OCI-LY3 (cell line): ENCODE results near the gene ZNF418.
"Not testable (repeated sequence)": the region's sequence is repeated elsewhere in the genome, so short reads cannot be mapped to it uniquely, and the experiment has no call there.

Experiments
- H2AFZ ChIP-seq: fragments of 200-600, 300-600 bp; shearing (Covaris generic); 2 replicates; pipeline ENCODE4 v1.6.0; 2014; ENCODE audit warnings: antibody characterized with exemption, low read depth, low read length
- H3K27ac ChIP-seq: fragments of 200-600, 300-600 bp; sonication (generic); 2 replicates; pipeline ENCODE4 v1.5.1; 2014; ENCODE audit warnings: mild to moderate bottlenecking, low read length, moderate library complexity, mixed read lengths
- H3K27me3 ChIP-seq: fragments of 200-600, 300-600 bp; sonication (generic); 2 replicates; pipeline ENCODE4 v1.6.1; 2014; ENCODE audit warnings: low read depth, low read length, mixed read lengths
- H3K36me3 ChIP-seq: fragments of 200-600, 300-600 bp; sonication (generic); replicated peaks from 2 replicates; pipeline ENCODE3; 2014; ENCODE audit warnings: low read depth, low read length, mixed read lengths
- H3K4me1 ChIP-seq: fragments of 300-600, 200-600 bp; sonication (generic); 2 replicates; pipeline ENCODE4 v1.6.1; 2014; ENCODE audit warnings: low read length, mixed read lengths
- H3K4me2 ChIP-seq: fragments of 200-600, 300-600 bp; sonication (generic); 2 replicates; pipeline ENCODE4 v1.6.1; 2014; ENCODE audit warnings: low read length, mixed read lengths
- H3K4me3 ChIP-seq: fragments of 300-600, 200-600 bp; sonication (generic); 2 replicates; pipeline ENCODE4 v1.5.1; 2014; ENCODE audit warnings: antibody characterized with exemption, mild to moderate bottlenecking, low read length, moderate library complexity
- H3K79me2 ChIP-seq: fragments of 300-600, 200-600 bp; shearing (Covaris generic); 2 replicates; pipeline ENCODE4 v1.6.1; 2014; ENCODE audit warnings: mild to moderate bottlenecking, low read length, mixed read lengths
- H3K9ac ChIP-seq: fragments of 300-600, 200-600 bp; shearing (Covaris generic); 2 replicates; pipeline ENCODE4 v1.6.0; 2014; ENCODE audit warnings: mild to moderate bottlenecking, low read length, moderate library complexity
- H3K9me3 ChIP-seq: fragments of 200-600, 300-600 bp; shearing (Covaris generic); 2 replicates; pipeline ENCODE4 v1.6.1; 2014; ENCODE audit warnings: low read length, mixed read lengths; ENCODE audit not compliant: insufficient read depth
- H4K20me1 ChIP-seq: fragments of 200-600, 300-600 bp; sonication (generic); 2 replicates; pipeline ENCODE4 v1.6.1; 2016; ENCODE audit warnings: low read length, mixed read lengths; ENCODE audit not compliant: insufficient read depth
- EZH2phosphoT487 ChIP-seq: fragments of 200-600 bp; shearing (Covaris generic); IDR thresholded peaks from 2 replicates; pipeline ENCODE4 v1.6.1; 2018; ENCODE audit warnings: antibody characterized with exemption, mixed run types, low read depth
- TF ChIP-seq, protein P1 (sequence below): fragments of 200-600, 300-600 bp; sonication (generic); IDR thresholded peaks from 2 replicates; pipeline ENCODE4 v1.5.1; 2014; ENCODE audit warnings: antibody characterized with exemption, low read length, low read depth

The ZNF418 gene

GRCh38 chr19:57935731-57936130 lies 529 bp upstream of the ZNF418 start:
- no peaks in the 10 kb centered on the region for H3K27me3 ChIP-seq
- no peaks in the 10 kb centered on the region for H3K79me2 ChIP-seq
- no peak overlapping the region for H3K27ac ChIP-seq
- no peak overlapping the region for H3K9ac ChIP-seq
- peaks cover 33% of the 10 kb centered on the region for H3K9me3 ChIP-seq
- no peak overlapping the region for H3K4me2 ChIP-seq
- no peak overlapping the region for H2AFZ ChIP-seq
- no peaks in the 10 kb centered on the region for H4K20me1 ChIP-seq
- TF ChIP-seq, protein P1, sequence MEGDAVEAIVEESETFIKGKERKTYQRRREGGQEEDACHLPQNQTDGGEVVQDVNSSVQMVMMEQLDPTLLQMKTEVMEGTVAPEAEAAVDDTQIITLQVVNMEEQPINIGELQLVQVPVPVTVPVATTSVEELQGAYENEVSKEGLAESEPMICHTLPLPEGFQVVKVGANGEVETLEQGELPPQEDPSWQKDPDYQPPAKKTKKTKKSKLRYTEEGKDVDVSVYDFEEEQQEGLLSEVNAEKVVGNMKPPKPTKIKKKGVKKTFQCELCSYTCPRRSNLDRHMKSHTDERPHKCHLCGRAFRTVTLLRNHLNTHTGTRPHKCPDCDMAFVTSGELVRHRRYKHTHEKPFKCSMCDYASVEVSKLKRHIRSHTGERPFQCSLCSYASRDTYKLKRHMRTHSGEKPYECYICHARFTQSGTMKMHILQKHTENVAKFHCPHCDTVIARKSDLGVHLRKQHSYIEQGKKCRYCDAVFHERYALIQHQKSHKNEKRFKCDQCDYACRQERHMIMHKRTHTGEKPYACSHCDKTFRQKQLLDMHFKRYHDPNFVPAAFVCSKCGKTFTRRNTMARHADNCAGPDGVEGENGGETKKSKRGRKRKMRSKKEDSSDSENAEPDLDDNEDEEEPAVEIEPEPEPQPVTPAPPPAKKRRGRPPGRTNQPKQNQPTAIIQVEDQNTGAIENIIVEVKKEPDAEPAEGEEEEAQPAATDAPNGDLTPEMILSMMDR, result no peak
- TF ChIP-seq EZH2phosphoT487, result no peak
- no peak overlapping the region for H3K4me3 ChIP-seq
- H3K4me1 ChIP-seq, result no peaks in the 10 kb centered on the region
- H3K36me3 ChIP-seq, result peaks cover 44% of the 10 kb centered on the region

DNA sequence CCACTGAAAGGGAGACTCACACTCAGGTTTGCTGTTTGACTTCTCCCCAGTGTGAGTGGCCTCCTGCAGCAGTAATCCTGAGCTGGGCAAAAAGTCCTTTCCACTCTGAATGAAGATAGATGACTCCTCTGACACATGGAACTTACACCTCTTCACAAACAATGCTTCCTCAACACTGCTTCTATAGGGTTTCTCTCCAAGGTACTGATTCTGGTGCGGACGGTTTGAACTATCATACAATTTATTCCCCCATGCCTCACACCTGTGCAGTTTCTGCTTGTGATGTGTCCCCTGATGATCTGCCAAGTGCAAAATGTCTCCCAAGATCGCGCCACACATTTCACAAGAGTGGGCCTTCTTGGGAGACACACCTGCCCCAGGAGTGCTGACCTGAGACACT lies 7.6 kb downstream of the ZNF418 start:
- Histone ChIP-seq H3K9me3 (no peaks in the 10 kb centered on the region; the same call in 1 of the 2 replicates), H3K36me3 (peaks cover 4% of the 10 kb centered on the region)

DNA sequence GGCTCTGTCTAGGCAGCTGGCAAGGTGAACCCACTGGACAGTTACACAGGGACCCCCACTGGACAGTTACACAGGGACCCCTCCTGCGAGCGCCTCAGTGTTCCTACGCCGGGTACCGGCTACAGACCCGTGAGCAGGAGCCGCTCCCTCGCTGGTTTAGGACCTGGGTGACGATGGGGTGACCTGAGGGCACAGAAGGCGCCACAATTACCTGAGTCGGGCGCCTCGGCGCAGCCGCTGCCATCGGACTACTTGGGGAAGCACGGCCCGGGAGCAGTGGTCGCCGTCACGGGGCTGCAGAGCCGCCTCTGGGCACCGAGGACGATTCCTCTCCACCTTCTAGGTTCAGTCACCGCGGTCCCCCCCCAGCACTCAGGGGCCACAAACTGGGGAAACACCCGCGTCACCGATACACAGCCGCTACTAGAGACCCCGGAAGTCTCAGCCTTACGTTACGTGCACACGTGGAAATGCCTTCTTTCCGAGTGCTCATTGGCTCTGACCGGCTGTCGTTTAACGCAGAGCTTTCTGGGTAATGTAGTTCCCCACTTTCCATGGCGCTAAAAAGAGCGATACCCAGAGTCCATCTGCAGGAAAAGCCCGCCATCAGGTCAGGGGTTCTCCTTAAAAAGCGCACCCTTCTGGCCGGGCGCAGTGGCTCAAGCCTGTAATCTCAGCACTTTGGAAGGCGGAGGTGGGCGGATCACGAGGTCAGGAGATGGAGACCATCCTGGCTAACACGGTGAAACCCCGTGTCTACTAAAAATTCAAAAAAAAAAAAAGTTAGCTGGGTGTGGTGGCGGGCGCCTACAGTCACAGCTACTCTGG lies 18.8 kb downstream of the ZNF418 start, which contains the start of gene ZNF417:
Gene ZNF417 (minus strand): TSS at position 425 of the 828 bp plus-strand sequence. CDS start 181 bp downstream, at position 244.
- Histone ChIP-seq H3K9ac (peak within 1 kb of the TSS; percentile 99), H3K4me2 (peak within 1 kb of the TSS; percentile 89), H3K4me3 (peak within 1 kb of the TSS; percentile 100), H3K79me2 (peaks cover 38% of the 10 kb centered on the region), H2AFZ (peak within 1 kb of the TSS; percentile 73; the same call in 1 of the 2 replicates), H3K27ac (peak within 1 kb of the TSS; percentile 51), H3K36me3 (peaks cover 19% of the 10 kb centered on the region)
- H3K4me1 ChIP-seq, H3K27me3 ChIP-seq, H3K9me3 ChIP-seq, H4K20me1 ChIP-seq: not testable (repeated sequence)
- TF ChIP-seq, protein P1, result peak; percentile 29

More for the DNA sequence above, 7.6 kb downstream of the ZNF418 start:
- Histone ChIP-seq H4K20me1 (no peaks in the 10 kb centered on the region), H3K4me2 (no peak overlapping the region), H3K4me1 (no peaks in the 10 kb centered on the region), H3K27ac (no peak overlapping the region), H3K4me3 (no peak overlapping the region), H3K9ac (no peak overlapping the region), H3K79me2 (no peaks in the 10 kb centered on the region), H2AFZ (no peak overlapping the region), H3K27me3 (no peaks in the 10 kb centered on the region)
- TF ChIP-seq, protein P1, result no peak
- no peak for TF ChIP-seq EZH2phosphoT487

- Histone ChIP-seq H3K4me2 (no peak overlapping the region), H3K9me3 (peaks cover 6% of the 10 kb centered on the region; the same call in 1 of the 2 replicates), H3K36me3 (peaks cover 25% of the 10 kb centered on the region), H3K4me3 (no peak overlapping the region), H4K20me1 (no peaks in the 10 kb centered on the region), H3K4me1 (peaks cover 7% of the 10 kb centered on the region), H3K9ac (no peak overlapping the region), H3K27me3 (no peaks in the 10 kb centered on the region), H3K27ac (no peak overlapping the region), H2AFZ (no peak overlapping the region), H3K79me2 (peaks cover 38% of the 10 kb centered on the region)
- TF ChIP-seq, protein P1, result no peak
- TF ChIP-seq EZH2phosphoT487, result no peak
Observed at GRCh38 chr19:57914531-57914930, 20.7 kb downstream of the ZNF418 start.
